Common myeloid progenitor, CD34-positive (primary cell): Measurements from ENCODE around the gene HOXA2.

Source experiments
- CTCF ChIA-PET: fragments of 350-600 bp; sonication (Branson Sonifier 250); formaldehyde crosslinking; loops from one replicate; lab custom pipeline; 2021; ENCODE audit warnings: antibody characterized with exemption; lab: Charles Lee
- POLR2A ChIA-PET: fragments of 350-600 bp; sonication (Branson Sonifier 250); formaldehyde crosslinking; loops from one replicate; lab custom pipeline; 2021; ENCODE audit warnings: antibody characterized with exemption; lab: Charles Lee
- DNase-seq, 3 donors: peaks; one replicate each; pipeline versions ENCODE4 v3.0.0 to v3.0.0-alpha.2; 2013
- H3K27ac ChIP-seq, 2 experiments: 1 replicate in 1 of 2; 2 replicates in 1 of 2; pipeline ENCODE4 v1.7.0; 2013; ENCODE audit warnings: inconsistent platforms in 2 of 2, low read length in 2 of 2, mild to moderate bottlenecking in 2 of 2, low read depth in 1 of 2, moderate library complexity in 1 of 2; ENCODE audit not compliant: severe bottlenecking in 2 of 2, insufficient read depth in 1 of 2, poor library complexity in 1 of 2
- H3K27me3 ChIP-seq, 5 experiments: replicated peaks in 2 of 5; 1 replicate in 3 of 5; 2 replicates in 2 of 5; pipeline versions ENCODE4 v1.6.1 to v1.7.0; 2013; ENCODE audit warnings: low read length in 4 of 5, mild to moderate bottlenecking in 2 of 5, moderate library complexity in 2 of 5, inconsistent platforms in 1 of 5; ENCODE audit not compliant: insufficient read depth in 5 of 5, control insufficient read depth in 4 of 5
- H3K36me3 ChIP-seq, 4 experiments: 1 replicate in 2 of 4; 2 replicates in 2 of 4; pipeline versions ENCODE4 v1.6.1 to v1.7.0; 2013; ENCODE audit warnings: low read length in 3 of 4, control low read depth in 1 of 4, mild to moderate bottlenecking in 1 of 4; ENCODE audit not compliant: control insufficient read depth in 4 of 4, insufficient read depth in 4 of 4
- H3K4me1 ChIP-seq, 4 experiments: 1 replicate in 3 of 4; 2 replicates in 1 of 4; pipeline versions ENCODE4 v1.6.1 to v1.7.1; 2013; ENCODE audit warnings: low read length in 3 of 4, mild to moderate bottlenecking in 3 of 4, control low read depth in 1 of 4, inconsistent platforms in 1 of 4, moderate library complexity in 1 of 4; ENCODE audit not compliant: control insufficient read depth in 4 of 4, insufficient read depth in 4 of 4; ENCODE audit errors: control extremely low read depth in 1 of 4
- H3K4me3 ChIP-seq, 7 experiments: 1 replicate in 4 of 7; 2 replicates in 3 of 7; pipeline versions ENCODE4 v1.5.1 to v1.7.0; 2013; ENCODE audit warnings: mild to moderate bottlenecking in 7 of 7, low read length in 6 of 7, moderate library complexity in 6 of 7, inconsistent platforms in 2 of 7, low read depth in 2 of 7, control low read depth in 1 of 7; ENCODE audit not compliant: insufficient read depth in 4 of 7, control insufficient read depth in 1 of 7; ENCODE audit errors: extremely low read depth in 1 of 7
- H3K9me3 ChIP-seq, 5 experiments: 1 replicate in 4 of 5; 2 replicates in 1 of 5; pipeline versions ENCODE4 v1.6.1 to v1.7.1; 2013; ENCODE audit warnings: low read length in 4 of 5, mild to moderate bottlenecking in 2 of 5, inconsistent platforms in 1 of 5, low read depth in 1 of 5, moderate library complexity in 1 of 5; ENCODE audit not compliant: control insufficient read depth in 4 of 5, insufficient read depth in 2 of 5; ENCODE audit errors: control extremely low read depth in 1 of 5
- WGBS: methylation state at CpG from one replicate; pipeline ENCODE4 v1.1.5; 2013; ENCODE audit not compliant: insufficient coverage; 5-methylcytosine and 5-hydroxymethylcytosine counted together

The HOXA2 gene

GRCh38 chr7:27124096-27124901, 21.8 kb upstream of the HOXA2 start:
- ChIA-PET CTCF (no interaction called here), POLR2A (no interaction called here)
- no peaks in the 10 kb centered on the region for H3K9me3 ChIP-seq
- no peaks in the 10 kb centered on the region for H3K27me3 ChIP-seq
- peaks cover 0 to 5% (median 0%) of the 10 kb centered on the region in 4 experiments for H3K4me1 ChIP-seq
- no peak for DNase-seq
- no peak overlapping the region for H3K4me3 ChIP-seq
- 94% methylated on average over 36 of the region's 43 CpGs for WGBS
- H3K27ac ChIP-seq = no peak overlapping the region
- H3K36me3 ChIP-seq = peaks cover 8 to 94% (median 66%) of the 10 kb centered on the region in 4 experiments

DNA sequence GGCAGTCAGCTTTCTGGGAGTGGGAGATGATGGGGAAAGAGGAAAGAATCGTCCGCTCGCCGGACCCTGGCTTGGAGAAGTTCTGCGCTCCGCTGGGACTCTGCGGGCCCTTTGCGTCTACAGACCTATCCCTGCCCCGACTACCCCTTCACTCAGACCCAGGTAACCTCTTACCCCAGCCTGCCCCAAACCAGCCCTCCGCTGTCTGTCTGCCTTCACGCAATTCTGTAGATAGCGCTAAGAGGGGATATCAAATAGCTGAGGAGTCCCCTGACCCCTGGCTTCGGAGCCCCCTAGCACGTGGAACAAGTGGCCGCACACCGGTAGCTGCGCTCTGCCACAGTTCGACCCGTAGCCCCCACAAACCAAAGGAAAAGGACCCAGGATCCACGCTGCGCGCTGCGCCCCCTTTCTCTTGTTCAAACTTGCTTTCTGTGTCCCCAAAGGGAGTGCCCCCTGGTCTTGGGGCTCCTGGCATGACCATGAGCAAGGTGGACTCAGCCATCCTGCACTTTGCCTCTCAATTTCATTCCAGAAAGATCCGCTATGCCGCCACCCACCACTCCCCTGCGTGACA, 21.1 kb upstream of the HOXA2 start:
- H3K27me3 ChIP-seq = no peaks in the 10 kb centered on the region
- CTCF ChIA-PET = no interaction called here

DNA sequence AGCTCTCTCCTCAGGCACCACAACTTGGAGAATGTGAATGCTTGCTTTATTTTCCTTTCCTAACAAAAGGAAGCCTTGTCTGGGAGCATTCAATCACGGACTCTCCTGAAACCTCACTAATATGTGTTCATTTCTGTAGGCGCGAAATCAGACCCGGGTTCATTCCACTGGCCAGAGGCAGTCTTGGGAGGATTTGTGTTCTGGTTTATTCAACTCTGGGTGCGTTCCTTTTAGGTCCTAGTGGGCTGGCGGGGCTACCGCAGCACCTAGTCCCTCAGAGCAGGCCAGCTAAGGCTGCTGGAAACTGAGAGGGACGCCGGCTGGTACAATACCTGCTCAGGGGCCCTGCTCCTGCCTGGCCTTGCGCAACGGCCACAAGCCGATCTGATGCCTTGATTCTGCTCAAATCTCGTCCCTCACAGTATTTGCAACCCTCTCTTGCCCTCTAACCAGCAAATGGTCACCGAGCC, 20.6 kb upstream of the HOXA2 start:
- WGBS = 91% methylated on average over 14 of the region's 14 CpGs
- Histone ChIP-seq H3K4me3 (no peak overlapping the region), H3K9me3 (no peaks in the 10 kb centered on the region), H3K4me1 (peaks cover 0 to 5% (median 0%) of the 10 kb centered on the region in 4 experiments), H3K27me3 (no peaks in the 10 kb centered on the region), H3K27ac (no peak overlapping the region), H3K36me3 (peaks cover 6 to 93% (median 67%) of the 10 kb centered on the region in 4 experiments)
- ChIA-PET POLR2A (interaction anchor here (0.6 kb wide), 1 partner anchor 11 kb away, joined by 4 read pairs; no protein-coding TSS in a partner anchor), CTCF (no interaction called here)
- DNase-seq = no peak

More for the DNA sequence above, 21.1 kb upstream of the HOXA2 start:
- 98% methylated on average over 15 of the region's 26 CpGs for WGBS
- peaks cover 0 to 5% (median 0%) of the 10 kb centered on the region in 4 experiments for H3K4me1 ChIP-seq
- POLR2A ChIA-PET = no interaction called here
- no peak overlapping the region for H3K27ac ChIP-seq
- no peak overlapping the region for H3K4me3 ChIP-seq
- H3K9me3 ChIP-seq = no peaks in the 10 kb centered on the region
- DNase-seq = no peak
- peaks cover 8 to 94% (median 66%) of the 10 kb centered on the region in 4 experiments for H3K36me3 ChIP-seq

DNA sequence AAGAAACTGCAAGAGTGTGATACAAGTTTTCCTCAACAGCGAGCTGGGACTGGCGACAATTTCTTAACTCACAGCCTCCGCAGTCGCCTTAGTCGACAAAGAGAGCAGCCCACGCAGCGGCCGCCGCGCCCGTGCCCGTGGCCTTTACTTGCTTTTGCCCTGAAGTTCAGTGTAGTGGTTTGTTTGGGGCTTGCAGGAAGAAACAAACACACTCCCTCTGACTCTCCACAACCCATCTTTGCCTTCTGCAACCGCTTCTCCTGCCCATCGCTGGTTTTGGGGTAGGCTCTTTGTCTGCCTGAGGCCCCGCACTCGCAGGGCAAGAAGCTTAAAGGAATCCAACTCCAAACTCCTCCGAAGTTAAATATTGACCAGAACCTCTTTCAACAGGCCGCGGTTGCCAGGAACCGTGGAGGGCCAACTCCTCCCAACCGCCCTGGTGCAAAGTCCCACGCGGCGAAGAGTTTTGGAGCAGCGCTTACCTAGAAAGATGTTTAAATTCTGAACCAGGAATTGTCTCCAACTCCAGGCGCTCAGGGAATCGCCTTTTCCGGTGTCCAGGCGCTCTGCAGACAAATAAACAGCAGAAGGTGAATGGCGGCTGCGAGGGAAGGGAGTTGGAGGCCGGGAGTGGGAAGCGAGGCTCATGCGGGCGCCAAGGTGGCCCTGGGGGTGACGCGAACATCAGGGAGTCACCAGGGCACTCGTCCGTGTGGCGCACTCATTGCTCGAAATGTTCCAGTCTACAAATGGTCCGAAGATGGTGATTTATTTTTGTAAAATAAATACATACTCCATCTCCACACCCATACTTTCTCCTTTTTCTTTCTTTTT, 19.8 kb upstream of the HOXA2 start:
- DNase-seq = no peak
- WGBS = 95% methylated on average over 25 of the region's 42 CpGs
- Histone ChIP-seq H3K4me1 (peaks cover 0 to 5% (median 0%) of the 10 kb centered on the region in 4 experiments), H3K36me3 (peaks cover 6 to 95% (median 74%) of the 10 kb centered on the region in 4 experiments), H3K27ac (no peak overlapping the region), H3K4me3 (no peak overlapping the region), H3K9me3 (no peaks in the 10 kb centered on the region), H3K27me3 (no peaks in the 10 kb centered on the region)
- ChIA-PET CTCF (no interaction called here), POLR2A (interaction anchor here (0.6 kb wide), 1 partner anchor 12 kb away, joined by 4 read pairs; no protein-coding TSS in a partner anchor)

GRCh38 chr7:27121684-27122076, 19.2 kb upstream of the HOXA2 start:
- H3K27me3 ChIP-seq = no peaks in the 10 kb centered on the region
- H3K27ac ChIP-seq = no peak overlapping the region
- peaks cover 6 to 94% (median 75%) of the 10 kb centered on the region in 4 experiments for H3K36me3 ChIP-seq
- WGBS = 97% methylated on average over 7 of the region's 7 CpGs
- no peaks in the 10 kb centered on the region for H3K9me3 ChIP-seq
- CTCF ChIA-PET = no interaction called here
- POLR2A ChIA-PET = no interaction called here
- no peak overlapping the region for H3K4me3 ChIP-seq
- no peak for DNase-seq
- H3K4me1 ChIP-seq = peaks cover 0 to 5% (median 0%) of the 10 kb centered on the region in 4 experiments

- peak overlapping the region in 1 of 2 experiments; percentile 19 for H3K27ac ChIP-seq
These were observed 17.0 kb upstream of the HOXA2 start for GRCh38 chr7:27119412-27119911.

More at GRCh38 chr7:27119412-27119911, 17.0 kb upstream of the HOXA2 start:
- Histone ChIP-seq H3K9me3 (no peaks in the 10 kb centered on the region), H3K4me1 (peaks cover 0 to 5% (median 0%) of the 10 kb centered on the region in 4 experiments), H3K27me3 (no peaks in the 10 kb centered on the region), H3K36me3 (peaks cover 10 to 91% (median 70%) of the 10 kb centered on the region in 4 experiments), H3K4me3 (no peak overlapping the region)
- no peak for DNase-seq
- ChIA-PET POLR2A (no interaction called here), CTCF (interaction anchor here (1.1 to 3.3 kb wide), 5 partner anchors 9 to 29 kb away, joined by 3 to 10 read pairs (median 4); partner anchors contain the start of genes HOXA4 and HOXA6)
- 80% methylated on average over 1 of the region's 1 CpG for WGBS
